IPS DF 6.9 (cell line): ENCODE results near the gene AATK.

ENCODE experiments used
- DNase-seq: peaks from one replicate; pipeline ENCODE4 v3.0.0-alpha.2; 2013; ENCODE audit warnings: low read depth, low spot score
- H3K27ac ChIP-seq: one replicate; pipeline ENCODE4 v1.5.1; 2013; ENCODE audit warnings: low read length, control low read depth
- H3K27me3 ChIP-seq: 2 replicates; pipeline ENCODE4 v1.6.1; 2013; ENCODE audit warnings: mild to moderate bottlenecking, low read length; ENCODE audit not compliant: control insufficient read depth, insufficient read depth
- H3K36me3 ChIP-seq: 2 replicates; pipeline ENCODE4 v1.6.1; 2013; ENCODE audit warnings: low read length; ENCODE audit not compliant: control insufficient read depth, insufficient read depth
- H3K4me1 ChIP-seq: 2 replicates; pipeline ENCODE4 v1.6.1; 2013; ENCODE audit warnings: low read length; ENCODE audit not compliant: control insufficient read depth, insufficient read depth
- H3K4me3 ChIP-seq: 2 replicates; pipeline ENCODE4 v1.5.1; 2013; ENCODE audit warnings: mild to moderate bottlenecking, low read length
- H3K9me3 ChIP-seq: 2 replicates; pipeline ENCODE4 v1.6.1; 2013; ENCODE audit warnings: low read length, inconsistent platforms; ENCODE audit not compliant: control insufficient read depth, insufficient read depth
- WGBS: extraction: QIAGEN DNeasy Blood & Tissue Kit; methylation state at CpG from one replicate; pipeline ENCODE4 v1.1.7; 2013; ENCODE audit warnings: mixed read lengths, missing lambda C conversion rate; ENCODE audit not compliant: insufficient read length, insufficient coverage; 5-methylcytosine and 5-hydroxymethylcytosine counted together

Gene AATK

GRCh38 chr17:81161972-81162371 lies 4.0 kb downstream of the AATK start:
- Histone ChIP-seq H3K36me3 (no peaks in the 10 kb centered on the region; the same call in 1 of the 2 replicates), H3K4me1 (peaks cover 2% of the 10 kb centered on the region; the same call in 1 of the 2 replicates), H3K27me3 (no peaks in the 10 kb centered on the region), H3K9me3 (no peaks in the 10 kb centered on the region), H3K4me3 (no peak overlapping the region), H3K27ac (no peak overlapping the region)
- no peak for DNase-seq
- no CpG with 5 or more reads among the region's 16 CpGs for WGBS

- no CpG with 5 or more reads among the region's 15 CpGs for WGBS
- DNase-seq: no peak
- H3K27me3 ChIP-seq: no peaks in the 10 kb centered on the region
- no peaks in the 10 kb centered on the region for H3K9me3 ChIP-seq
- no peak overlapping the region for H3K27ac ChIP-seq
- H3K4me3 ChIP-seq: no peak overlapping the region
- no peaks in the 10 kb centered on the region; the same call in 1 of the 2 replicates for H3K36me3 ChIP-seq
- peaks cover under 1% of the 10 kb centered on the region; the same call in 1 of the 2 replicates for H3K4me1 ChIP-seq
These were observed 4.5 kb downstream of the AATK start for GRCh38 chr17:81161536-81161935.

- no peak for DNase-seq
- Histone ChIP-seq H3K36me3 (no peaks in the 10 kb centered on the region; the same call in 1 of the 2 replicates), H3K4me1 (no peaks in the 10 kb centered on the region), H3K27me3 (no peaks in the 10 kb centered on the region), H3K9me3 (no peaks in the 10 kb centered on the region), H3K4me3 (no peak overlapping the region), H3K27ac (no peak overlapping the region)
- no CpG with 5 or more reads among the region's 32 CpGs for WGBS
These were observed 5.1 kb downstream of the AATK start for GRCh38 chr17:81160747-81161453.

GRCh38 chr17:81160306-81160705 lies 5.7 kb downstream of the AATK start:
- H3K27ac ChIP-seq: no peak overlapping the region
- H3K9me3 ChIP-seq: no peaks in the 10 kb centered on the region
- no peaks in the 10 kb centered on the region; the same call in 1 of the 2 replicates for H3K36me3 ChIP-seq
- WGBS: no CpG with 5 or more reads among the region's 28 CpGs
- H3K4me3 ChIP-seq: no peak overlapping the region
- H3K27me3 ChIP-seq: no peaks in the 10 kb centered on the region
- H3K4me1 ChIP-seq: no peaks in the 10 kb centered on the region
- DNase-seq: no peak

- Histone ChIP-seq H3K9me3 (no peaks in the 10 kb centered on the region), H3K36me3 (no peaks in the 10 kb centered on the region; the same call in 1 of the 2 replicates), H3K4me3 (no peak overlapping the region), H3K27me3 (no peaks in the 10 kb centered on the region), H3K27ac (no peak overlapping the region), H3K4me1 (no peaks in the 10 kb centered on the region)
- DNase-seq: no peak
- no CpG with 5 or more reads among the region's 25 CpGs for WGBS
These were observed 6.3 kb downstream of the AATK start for GRCh38 chr17:81159611-81160265.

DNA sequence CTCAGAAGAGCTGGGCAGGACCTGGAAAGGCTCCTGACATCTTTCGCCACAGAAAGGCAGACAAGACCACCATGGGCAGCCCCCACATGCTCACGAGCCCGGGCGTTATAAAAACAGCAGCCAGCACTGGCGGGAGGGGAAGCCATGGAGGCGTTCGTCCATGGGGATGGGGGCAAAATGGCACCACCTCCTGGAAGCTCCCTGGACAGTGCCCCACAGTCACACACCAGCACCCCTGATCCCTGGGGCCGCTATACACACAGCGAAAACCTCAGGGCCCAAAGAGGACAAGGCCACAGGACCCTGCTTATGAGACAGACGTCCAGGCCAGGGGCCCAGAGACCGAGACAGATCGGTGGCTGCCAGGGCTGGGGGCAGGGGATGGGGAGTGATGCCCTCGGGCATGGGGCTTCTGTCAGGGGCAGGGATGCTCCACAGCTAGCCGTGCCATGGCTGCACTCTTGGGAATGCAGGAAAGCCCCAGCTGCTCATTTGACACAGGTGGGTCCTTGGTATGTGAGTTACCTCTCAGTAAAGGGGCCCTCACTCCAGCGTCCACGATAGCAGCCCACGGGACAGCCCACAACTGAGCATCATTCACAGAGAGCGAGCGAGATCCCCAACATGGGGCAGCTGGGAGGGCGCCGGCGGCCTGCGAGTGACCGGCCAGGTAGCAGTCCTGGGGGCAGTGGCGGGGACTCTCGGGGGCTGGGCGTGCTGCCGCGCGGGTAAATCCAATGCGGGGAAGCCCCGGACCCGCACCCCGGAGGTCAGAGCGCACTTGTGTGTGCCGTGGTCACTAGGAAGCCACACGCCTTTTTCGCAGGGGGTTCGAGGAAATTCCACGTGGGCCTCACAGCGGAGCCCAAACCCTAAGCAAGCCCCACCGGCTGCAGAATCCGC lies 7.1 kb downstream of the AATK start:
- H3K4me3 ChIP-seq: no peak overlapping the region
- H3K27ac ChIP-seq: no peak overlapping the region
- no peaks in the 10 kb centered on the region for H3K27me3 ChIP-seq
- DNase-seq: no peak
- WGBS: no CpG with 5 or more reads among the region's 43 CpGs
- H3K4me1 ChIP-seq: no peaks in the 10 kb centered on the region
- H3K9me3 ChIP-seq: no peaks in the 10 kb centered on the region
- no peaks in the 10 kb centered on the region; the same call in 1 of the 2 replicates for H3K36me3 ChIP-seq

DNA sequence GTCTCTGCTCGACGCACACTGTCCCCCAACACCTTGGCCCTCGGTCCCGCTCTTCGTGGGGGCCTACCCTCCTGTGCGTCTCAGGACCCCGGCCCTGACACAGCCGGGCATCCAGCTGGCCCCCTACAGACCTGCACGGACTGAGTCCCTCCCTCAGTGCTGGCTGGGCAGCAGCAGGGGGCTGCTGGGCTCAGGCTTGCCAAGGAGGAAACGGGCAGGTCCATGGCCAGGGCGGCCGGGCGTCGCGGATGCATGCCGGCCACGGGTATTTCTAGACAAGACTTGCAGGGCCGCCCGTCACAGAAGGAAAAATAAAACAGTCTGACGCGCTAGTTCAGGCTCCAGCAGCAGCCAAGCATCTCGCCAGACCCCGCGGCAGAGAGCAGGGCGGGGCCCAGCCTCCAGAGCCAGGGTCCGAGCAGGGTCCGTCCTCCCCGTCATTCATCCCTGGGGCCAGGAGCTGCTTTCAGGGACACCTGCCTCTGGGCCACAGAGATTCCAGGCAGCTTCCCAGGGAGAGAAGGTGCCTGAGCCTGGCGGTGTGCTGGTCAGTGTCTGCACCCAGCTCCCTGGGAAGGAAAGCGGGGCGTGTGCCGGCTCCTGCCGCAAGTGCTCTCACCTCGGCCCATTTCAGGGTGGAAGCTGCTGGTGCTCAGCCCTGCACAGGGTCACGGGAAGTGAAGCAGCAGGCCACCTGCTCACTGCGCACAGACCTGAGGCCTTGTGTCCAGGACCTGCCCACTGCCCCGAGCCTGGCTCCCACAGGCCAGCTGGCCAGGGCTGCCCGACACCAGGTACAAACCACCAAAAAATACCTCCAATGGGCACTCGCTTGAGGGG lies 8.0 kb downstream of the AATK start:
- WGBS: no CpG with 5 or more reads among the region's 39 CpGs
- Histone ChIP-seq H3K36me3 (no peaks in the 10 kb centered on the region; the same call in 1 of the 2 replicates), H3K4me1 (no peaks in the 10 kb centered on the region), H3K9me3 (no peaks in the 10 kb centered on the region), H3K27ac (no peak overlapping the region), H3K27me3 (no peaks in the 10 kb centered on the region), H3K4me3 (no peak overlapping the region)
- DNase-seq: no peak

DNA sequence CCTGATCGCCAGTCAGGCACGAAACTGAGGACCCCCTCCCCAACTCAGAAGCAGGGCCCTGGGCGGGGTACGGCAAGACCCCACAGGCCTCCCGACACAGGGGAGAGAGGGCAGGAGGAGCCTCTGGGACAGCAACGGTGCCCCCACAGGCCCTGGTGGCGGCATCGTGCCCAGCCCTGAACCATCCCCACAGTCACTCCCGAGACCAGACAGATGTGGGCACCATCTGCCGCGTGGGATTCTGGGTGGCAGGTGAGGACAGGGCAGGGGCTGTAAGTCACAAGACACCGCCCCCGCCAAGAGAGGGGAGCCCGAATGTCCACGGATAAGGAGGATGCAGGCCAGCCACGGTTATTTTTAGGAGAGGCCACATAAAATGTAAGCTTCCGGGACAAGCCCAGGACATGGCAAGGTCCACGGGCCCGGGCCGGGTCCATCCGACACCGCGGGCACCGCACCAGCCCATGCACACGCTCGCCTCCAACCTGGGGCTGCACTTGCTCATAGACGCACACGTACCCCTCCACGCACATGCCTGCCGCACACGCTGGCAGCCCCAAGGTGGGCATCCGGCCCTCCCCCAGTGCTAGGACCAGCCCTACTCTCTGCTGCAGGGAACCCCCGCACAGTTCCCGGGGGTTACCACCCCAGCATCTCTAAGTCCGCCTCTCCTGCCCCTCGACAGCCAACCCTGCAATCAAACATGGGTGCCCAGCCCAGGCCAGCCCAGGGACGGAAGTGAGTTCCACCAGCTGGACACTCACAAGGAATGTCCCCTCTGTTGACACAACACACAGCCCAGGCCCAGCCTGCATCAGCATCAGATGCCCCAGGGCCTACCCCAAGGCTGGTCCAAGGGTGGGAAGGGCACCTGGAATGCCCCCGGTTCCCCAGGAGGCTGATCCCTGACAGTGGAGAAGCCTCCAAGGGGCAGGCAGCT lies 8.9 kb downstream of the AATK start:
- Histone ChIP-seq H3K36me3 (no peaks in the 10 kb centered on the region; the same call in 1 of the 2 replicates), H3K27ac (no peak overlapping the region), H3K9me3 (no peaks in the 10 kb centered on the region), H3K4me3 (no peak overlapping the region), H3K27me3 (no peaks in the 10 kb centered on the region), H3K4me1 (no peaks in the 10 kb centered on the region)
- WGBS: no CpG with 5 or more reads among the region's 38 CpGs
- DNase-seq: no peak

- no CpG with 5 or more reads among the region's 18 CpGs for WGBS
- DNase-seq: no peak
- Histone ChIP-seq H3K36me3 (no peaks in the 10 kb centered on the region), H3K9me3 (no peaks in the 10 kb centered on the region), H3K27me3 (no peaks in the 10 kb centered on the region), H3K4me3 (no peak overlapping the region), H3K4me1 (no peaks in the 10 kb centered on the region), H3K27ac (no peak overlapping the region)
These were observed 11.1 kb downstream of the AATK start for GRCh38 chr17:81154961-81155360.
